Measurements from ENCODE around the gene CMTM7. TPM values are rescaled to one million over a fixed set of nuclear protein-coding genes. Genes with fewer than 3 reads are reported as not detected.

The CMTM7 gene
- total and polyA plus RNA-seq, 4 donors, result 2.0 to 17.3 (median 8.4) TPM

- ATAC-seq (ENCODE audit: low FRiP score) (peak; percentile 78), DNase-seq (peak; percentile 72 to 79)
- Histone ChIP-seq H3K4me3 (ENCODE audit: low read length in 2 of 2) (peak overlapping the region in 1 of 2 donors; percentile 49), H3K4me1 (ENCODE audit: control insufficient read depth in 1 of 2, insufficient read depth in 2 of 2, low read length in 2 of 2) (no peaks in the 10 kb centered on the region), H3K27me3 (ENCODE audit: control insufficient read depth in 1 of 2, insufficient read depth in 2 of 2, low read length in 1 of 2) (no peaks in the 10 kb centered on the region), H3K36me3 (ENCODE audit: control insufficient read depth in 1 of 2, insufficient read depth in 2 of 2, low read length in 1 of 2) (no peaks in the 10 kb centered on the region), H3K27ac (ENCODE audit: low read depth in 1 of 2, low read length in 2 of 2) (no peak overlapping the region), H3K9me3 (ENCODE audit: control insufficient read depth, low read length) (no peaks in the 10 kb centered on the region)
- intact Hi-C loops (cut with DNase I), result loop anchor here (10.0 kb wide), 1 partner anchor 98 kb away; no protein-coding TSS in a partner anchor
- 50% methylated on average over 18 of the region's 18 CpGs for WGBS, 2 donors
Measured at GRCh38 chr3:32392536-32393302, 1.1 kb downstream of the CMTM7 start.

GRCh38 chr3:32395496-32395895, 3.8 kb downstream of the CMTM7 start:
- H3K4me3 ChIP-seq (ENCODE audit: low read length in 2 of 2), result no peak overlapping the region
- H3K9me3 ChIP-seq (ENCODE audit: control insufficient read depth, low read length), result no peaks in the 10 kb centered on the region
- no peaks in the 10 kb centered on the region for H3K4me1 ChIP-seq (ENCODE audit: control insufficient read depth in 1 of 2, insufficient read depth in 2 of 2, low read length in 2 of 2)
- ATAC-seq (ENCODE audit: low FRiP score) (no peak), DNase-seq (no peak)
- 74 to 85% methylated on average over 2 of the region's 2 CpGs for WGBS, 2 donors
- no peak overlapping the region for H3K27ac ChIP-seq (ENCODE audit: low read depth in 1 of 2, low read length in 2 of 2)
- H3K27me3 ChIP-seq (ENCODE audit: control insufficient read depth in 1 of 2, insufficient read depth in 2 of 2, low read length in 1 of 2), result no peaks in the 10 kb centered on the region
- H3K36me3 ChIP-seq (ENCODE audit: control insufficient read depth in 1 of 2, insufficient read depth in 2 of 2, low read length in 1 of 2), result no peaks in the 10 kb centered on the region
- intact Hi-C loops (cut with DNase I), result loop anchor here (10.0 kb wide), 1 partner anchor 101 kb away; no protein-coding TSS in a partner anchor

GRCh38 chr3:32397941-32398340, 6.3 kb downstream of the CMTM7 start:
- ATAC-seq (ENCODE audit: low FRiP score) (no peak), DNase-seq (no peak)
- intact Hi-C loops (cut with DNase I), result loop anchor here (10.0 kb wide), 1 partner anchor 103 kb away; no protein-coding TSS in a partner anchor
- WGBS, 2 donors, result 46 to 70% methylated on average over 2 of the region's 2 CpGs
- Histone ChIP-seq H3K4me1 (ENCODE audit: control insufficient read depth in 1 of 2, insufficient read depth in 2 of 2, low read length in 2 of 2) (no peaks in the 10 kb centered on the region), H3K4me3 (ENCODE audit: low read length in 2 of 2) (no peak overlapping the region), H3K27me3 (ENCODE audit: control insufficient read depth in 1 of 2, insufficient read depth in 2 of 2, low read length in 1 of 2) (no peaks in the 10 kb centered on the region), H3K36me3 (ENCODE audit: control insufficient read depth in 1 of 2, insufficient read depth in 2 of 2, low read length in 1 of 2) (no peaks in the 10 kb centered on the region), H3K9me3 (ENCODE audit: control insufficient read depth, low read length) (no peaks in the 10 kb centered on the region), H3K27ac (ENCODE audit: low read depth in 1 of 2, low read length in 2 of 2) (no peak overlapping the region)

- Histone ChIP-seq H3K4me1 (ENCODE audit: control insufficient read depth in 1 of 2, insufficient read depth in 2 of 2, low read length in 2 of 2) (no peaks in the 10 kb centered on the region), H3K27me3 (ENCODE audit: control insufficient read depth in 1 of 2, insufficient read depth in 2 of 2, low read length in 1 of 2) (no peaks in the 10 kb centered on the region), H3K9me3 (ENCODE audit: control insufficient read depth, low read length) (no peaks in the 10 kb centered on the region), H3K4me3 (ENCODE audit: low read length in 2 of 2) (no peak overlapping the region), H3K36me3 (ENCODE audit: control insufficient read depth in 1 of 2, insufficient read depth in 2 of 2, low read length in 1 of 2) (no peaks in the 10 kb centered on the region), H3K27ac (ENCODE audit: low read depth in 1 of 2, low read length in 2 of 2) (no peak overlapping the region)
- ATAC-seq (ENCODE audit: low FRiP score) (no peak), DNase-seq (peak in 1 of 2 donors; percentile 71)
- 82 to 86% methylated on average over 10 of the region's 10 CpGs for WGBS, 2 donors
- intact Hi-C loops (cut with DNase I), result loop anchor here (10.0 kb wide), 1 partner anchor 104 kb away; no protein-coding TSS in a partner anchor
Measured at GRCh38 chr3:32398531-32398930, 6.9 kb downstream of the CMTM7 start.

- intact Hi-C loops (cut with DNase I), result loop anchor here (10.0 kb wide), 1 partner anchor 104 kb away; no protein-coding TSS in a partner anchor
- peak; percentile 43 for ATAC-seq (ENCODE audit: low FRiP score)
- no peak overlapping the region for H3K27ac ChIP-seq (ENCODE audit: low read depth in 1 of 2, low read length in 2 of 2)
- no peaks in the 10 kb centered on the region for H3K4me1 ChIP-seq (ENCODE audit: control insufficient read depth in 1 of 2, insufficient read depth in 2 of 2, low read length in 2 of 2)
- no peaks in the 10 kb centered on the region for H3K9me3 ChIP-seq (ENCODE audit: control insufficient read depth, low read length)
- no peak for DNase-seq
- H3K4me3 ChIP-seq (ENCODE audit: low read length in 2 of 2), result no peak overlapping the region
- 48 to 50% methylated on average over 2 of the region's 2 CpGs for WGBS, 2 donors
- no peaks in the 10 kb centered on the region for H3K36me3 ChIP-seq (ENCODE audit: control insufficient read depth in 1 of 2, insufficient read depth in 2 of 2, low read length in 1 of 2)
- no peaks in the 10 kb centered on the region for H3K27me3 ChIP-seq (ENCODE audit: control insufficient read depth in 1 of 2, insufficient read depth in 2 of 2, low read length in 1 of 2)
Measured at GRCh38 chr3:32399030-32399620, 7.5 kb downstream of the CMTM7 start.

- Histone ChIP-seq H3K27ac (ENCODE audit: low read depth in 1 of 2, low read length in 2 of 2) (no peak overlapping the region), H3K9me3 (ENCODE audit: control insufficient read depth, low read length) (no peaks in the 10 kb centered on the region), H3K4me3 (ENCODE audit: low read length in 2 of 2) (peak overlapping the region; percentile 7 to 47), H3K36me3 (ENCODE audit: control insufficient read depth in 1 of 2, insufficient read depth in 2 of 2, low read length in 1 of 2) (no peaks in the 10 kb centered on the region), H3K4me1 (ENCODE audit: control insufficient read depth in 1 of 2, insufficient read depth in 2 of 2, low read length in 2 of 2) (no peaks in the 10 kb centered on the region), H3K27me3 (ENCODE audit: control insufficient read depth in 1 of 2, insufficient read depth in 2 of 2, low read length in 1 of 2) (no peaks in the 10 kb centered on the region)
- ATAC-seq (ENCODE audit: low FRiP score) (no peak), DNase-seq (no peak)
- 14 to 19% methylated on average over 11 of the region's 11 CpGs for WGBS, 2 donors
- intact Hi-C loops (cut with DNase I), result loop anchor here in 1 of 2 donors (5.0 kb wide), 1 partner anchor 66 kb away; no protein-coding TSS in a partner anchor
Measured at GRCh38 chr3:32401126-32401525, 9.5 kb downstream of the CMTM7 start.

GRCh38 chr3:32401556-32402081, 10.0 kb downstream of the CMTM7 start:
- H3K4me1 ChIP-seq (ENCODE audit: control insufficient read depth in 1 of 2, insufficient read depth in 2 of 2, low read length in 2 of 2), result no peaks in the 10 kb centered on the region
- no peaks in the 10 kb centered on the region for H3K27me3 ChIP-seq (ENCODE audit: control insufficient read depth in 1 of 2, insufficient read depth in 2 of 2, low read length in 1 of 2)
- DNase-seq (peak; percentile 87 to 91), ATAC-seq (ENCODE audit: low FRiP score) (peak; percentile 92)
- H3K4me3 ChIP-seq (ENCODE audit: low read length in 2 of 2), result peak overlapping the region; percentile 7 to 47
- WGBS, 2 donors, result 0 to 1% methylated on average over 40 to 41 of the region's 41 CpGs
- H3K36me3 ChIP-seq (ENCODE audit: control insufficient read depth in 1 of 2, insufficient read depth in 2 of 2, low read length in 1 of 2), result no peaks in the 10 kb centered on the region
- intact Hi-C loops (cut with DNase I), result loop anchor here in 1 of 2 donors (5.0 kb wide), 1 partner anchor 66 kb away; no protein-coding TSS in a partner anchor
- no peaks in the 10 kb centered on the region for H3K9me3 ChIP-seq (ENCODE audit: control insufficient read depth, low read length)
- peak overlapping the region in 1 of 2 donors; percentile 32 for H3K27ac ChIP-seq (ENCODE audit: low read depth in 1 of 2, low read length in 2 of 2)

GRCh38 chr3:32403663-32404062, 12.0 kb downstream of the CMTM7 start:
- Histone ChIP-seq H3K4me1 (ENCODE audit: control insufficient read depth in 1 of 2, insufficient read depth in 2 of 2, low read length in 2 of 2) (no peaks in the 10 kb centered on the region), H3K27ac (ENCODE audit: low read depth in 1 of 2, low read length in 2 of 2) (no peak overlapping the region), H3K9me3 (ENCODE audit: control insufficient read depth, low read length) (no peaks in the 10 kb centered on the region), H3K4me3 (ENCODE audit: low read length in 2 of 2) (no peak overlapping the region), H3K36me3 (ENCODE audit: control insufficient read depth in 1 of 2, insufficient read depth in 2 of 2, low read length in 1 of 2) (no peaks in the 10 kb centered on the region), H3K27me3 (ENCODE audit: control insufficient read depth in 1 of 2, insufficient read depth in 2 of 2, low read length in 1 of 2) (no peaks in the 10 kb centered on the region)
- DNase-seq (no peak), ATAC-seq (ENCODE audit: low FRiP score) (no peak)
- intact Hi-C loops (cut with DNase I), result loop anchor here in 1 of 2 donors (5.0 kb wide), 1 partner anchor 64 kb away; no protein-coding TSS in a partner anchor
- 88 to 93% methylated on average over 3 of the region's 3 CpGs for WGBS, 2 donors

Measured in aorta (tissue), 5 donors.